CD4-positive, alpha-beta T cell treated with Interleukin-21 for 1 hour (primary cell): Measurements from ENCODE around the gene XPO5.

Experiments used
- DNase-seq: peaks from one replicate; pipeline ENCODE4 v3.0.0-alpha.2; 2020

The XPO5 gene

DNA sequence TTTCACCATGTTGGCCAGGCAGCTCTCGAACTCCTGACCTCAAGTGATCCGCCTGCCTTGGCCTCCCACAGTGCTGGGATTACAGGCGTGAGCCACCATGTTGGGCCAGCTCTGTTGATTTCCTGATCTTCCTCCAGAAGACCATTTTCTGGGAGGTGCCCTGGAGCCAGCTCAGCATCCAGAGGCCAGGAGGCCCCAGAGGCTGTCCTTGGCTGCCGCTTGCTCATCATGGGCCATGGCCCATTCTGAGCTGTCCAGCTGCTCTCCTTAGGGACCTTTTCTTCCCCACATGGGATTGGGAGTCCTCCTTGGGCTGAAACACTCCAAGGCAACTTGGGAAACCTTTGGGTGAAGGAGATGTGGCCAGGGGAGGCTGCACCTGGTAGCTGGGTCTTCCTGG, 81.1 kb downstream of the XPO5 start:
- DNase-seq = no peak

DNA sequence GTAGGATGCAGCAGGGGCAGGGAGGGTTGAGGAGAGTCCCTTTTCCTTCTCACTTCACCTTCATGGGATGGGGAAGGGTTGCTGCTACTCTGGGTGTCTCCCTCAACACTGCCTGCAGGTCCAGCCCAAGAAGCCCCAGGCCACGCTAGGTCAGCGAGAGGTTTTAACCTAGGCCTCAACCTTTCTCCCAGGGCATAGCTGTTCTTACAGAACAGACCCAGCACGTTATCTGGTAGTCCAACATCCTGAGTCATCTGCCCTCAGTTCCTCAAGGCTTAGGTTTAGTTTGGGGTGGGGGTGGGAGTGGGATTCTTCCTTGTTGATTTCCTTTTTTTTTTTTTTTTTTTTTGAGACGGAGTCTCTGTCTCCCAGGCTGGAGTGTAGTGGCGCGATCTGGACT, 81.5 kb downstream of the XPO5 start:
- DNase-seq = no peak

DNA sequence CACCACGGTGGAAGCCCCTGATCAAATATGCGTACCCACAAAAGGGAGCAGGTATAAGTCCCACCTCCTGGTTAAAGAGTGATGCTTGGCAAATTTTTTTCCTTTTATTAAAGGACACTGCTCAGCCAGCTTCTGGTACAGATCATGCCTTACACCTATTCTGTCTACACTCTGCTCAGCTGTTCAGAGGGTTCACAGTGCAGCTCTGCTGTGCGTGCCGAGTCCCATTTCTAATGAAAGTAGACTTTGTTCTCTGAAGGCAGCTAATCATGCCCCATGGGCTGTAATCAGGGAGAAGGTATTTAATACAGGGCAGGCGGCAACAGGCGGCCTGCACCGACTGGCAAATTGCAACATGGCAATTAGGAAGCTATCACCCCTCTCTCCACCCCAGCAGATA, 82.0 kb downstream of the XPO5 start:
- no peak for DNase-seq

DNA sequence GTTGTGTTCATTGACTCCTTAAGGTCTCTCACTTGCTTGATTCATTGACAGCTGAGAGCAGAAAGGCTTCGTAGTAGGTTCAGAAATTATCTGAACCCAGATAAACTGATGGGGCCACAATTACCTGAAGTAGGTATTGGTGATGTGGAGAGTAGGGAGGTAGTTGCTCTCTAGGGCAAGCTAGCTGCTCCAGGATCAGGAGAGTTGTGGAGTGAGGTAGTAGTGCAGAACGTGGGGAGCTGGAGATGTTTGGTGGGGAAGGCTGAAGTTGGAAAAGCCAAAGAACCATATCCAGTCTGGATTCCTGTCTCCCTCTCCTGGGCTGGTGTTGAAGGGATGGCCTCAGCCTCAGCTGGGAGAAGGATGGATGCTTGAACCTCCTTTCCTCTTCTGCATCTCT, 82.6 kb downstream of the XPO5 start:
- no peak for DNase-seq

DNA sequence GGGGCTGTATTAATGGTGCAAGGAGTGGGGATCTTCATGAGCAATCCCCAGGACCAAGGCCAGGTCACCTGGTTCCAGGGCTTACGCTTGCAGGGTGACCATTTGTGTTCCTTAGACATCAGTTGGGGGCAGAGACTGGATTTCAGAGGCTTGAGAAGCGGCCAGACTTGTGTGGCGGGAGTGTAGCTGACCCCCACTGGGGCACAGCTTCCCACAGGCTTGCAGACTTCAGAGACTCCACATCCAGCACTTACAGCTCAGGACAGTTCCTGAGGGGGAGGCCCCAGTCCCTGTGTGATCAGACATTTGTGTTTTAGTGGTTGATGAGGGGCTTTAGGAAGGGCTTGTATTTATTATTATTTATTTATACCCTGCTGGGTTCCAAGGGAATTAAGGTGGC, 83.2 kb downstream of the XPO5 start:
- no peak for DNase-seq

DNA sequence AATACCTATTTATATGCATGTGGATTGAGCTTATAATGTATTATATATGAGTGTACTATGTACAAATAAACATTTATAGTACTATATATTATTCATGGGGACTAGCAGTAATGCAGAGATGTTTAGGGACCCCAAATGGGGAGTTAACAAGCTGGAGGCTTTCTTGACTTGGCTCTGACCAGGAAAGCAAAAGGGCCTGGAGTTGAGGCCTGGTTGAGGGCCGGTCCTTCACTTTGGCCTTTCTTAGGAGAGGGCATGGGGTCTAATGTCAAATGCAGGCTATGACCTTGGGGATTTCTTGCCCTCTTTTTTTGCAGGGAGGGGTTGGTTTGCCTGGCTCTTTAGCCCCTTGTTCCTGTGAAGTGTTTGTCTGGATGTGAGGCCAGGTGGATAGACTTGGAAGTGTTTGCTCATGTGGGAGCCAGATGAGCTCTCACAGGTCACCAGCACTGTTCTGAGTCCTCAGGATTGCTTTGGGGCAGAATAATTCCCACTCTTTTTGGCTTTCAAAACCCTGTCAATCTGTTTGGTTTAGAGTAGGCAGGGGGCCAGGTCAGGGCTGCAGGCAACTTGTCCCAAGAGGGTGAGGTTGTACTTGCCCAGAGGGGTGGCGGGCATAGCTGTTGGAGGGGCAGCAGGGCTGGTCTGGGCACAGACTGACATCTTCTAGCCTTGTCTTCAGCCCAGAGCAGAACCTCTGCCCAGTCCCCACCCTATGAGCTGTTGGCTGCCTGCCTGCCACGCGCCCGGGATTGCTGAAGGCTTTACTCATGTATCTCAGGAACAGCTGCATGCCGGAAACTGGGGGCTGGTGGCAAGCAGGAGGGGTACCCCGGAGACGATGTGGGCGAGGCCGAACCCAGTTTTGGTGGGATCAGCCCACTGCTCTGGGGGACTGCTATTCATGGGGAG, 83.8 kb downstream of the XPO5 start:
- no peak for DNase-seq

DNA sequence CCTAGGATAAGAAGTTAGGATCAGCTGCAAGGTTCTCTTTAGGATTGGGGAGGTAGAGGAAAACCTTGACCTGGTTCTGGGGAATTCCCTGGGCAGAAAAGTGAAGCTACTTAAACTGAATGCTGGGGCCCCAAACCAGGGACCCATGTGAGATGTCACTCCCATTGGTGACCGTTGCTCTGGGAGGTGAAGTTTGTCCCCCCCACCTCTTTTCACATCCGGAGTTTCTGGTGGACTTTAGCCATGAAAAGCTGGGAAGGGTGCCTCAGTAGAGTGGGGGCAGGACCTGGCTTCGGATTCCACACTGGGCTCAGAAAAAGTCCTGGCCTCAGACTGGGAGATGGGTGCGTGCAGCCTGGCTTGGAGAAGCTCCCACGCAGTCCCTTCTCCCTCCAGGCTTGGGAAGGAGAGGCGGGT, 85.3 kb downstream of the XPO5 start:
- no peak for DNase-seq

DNA sequence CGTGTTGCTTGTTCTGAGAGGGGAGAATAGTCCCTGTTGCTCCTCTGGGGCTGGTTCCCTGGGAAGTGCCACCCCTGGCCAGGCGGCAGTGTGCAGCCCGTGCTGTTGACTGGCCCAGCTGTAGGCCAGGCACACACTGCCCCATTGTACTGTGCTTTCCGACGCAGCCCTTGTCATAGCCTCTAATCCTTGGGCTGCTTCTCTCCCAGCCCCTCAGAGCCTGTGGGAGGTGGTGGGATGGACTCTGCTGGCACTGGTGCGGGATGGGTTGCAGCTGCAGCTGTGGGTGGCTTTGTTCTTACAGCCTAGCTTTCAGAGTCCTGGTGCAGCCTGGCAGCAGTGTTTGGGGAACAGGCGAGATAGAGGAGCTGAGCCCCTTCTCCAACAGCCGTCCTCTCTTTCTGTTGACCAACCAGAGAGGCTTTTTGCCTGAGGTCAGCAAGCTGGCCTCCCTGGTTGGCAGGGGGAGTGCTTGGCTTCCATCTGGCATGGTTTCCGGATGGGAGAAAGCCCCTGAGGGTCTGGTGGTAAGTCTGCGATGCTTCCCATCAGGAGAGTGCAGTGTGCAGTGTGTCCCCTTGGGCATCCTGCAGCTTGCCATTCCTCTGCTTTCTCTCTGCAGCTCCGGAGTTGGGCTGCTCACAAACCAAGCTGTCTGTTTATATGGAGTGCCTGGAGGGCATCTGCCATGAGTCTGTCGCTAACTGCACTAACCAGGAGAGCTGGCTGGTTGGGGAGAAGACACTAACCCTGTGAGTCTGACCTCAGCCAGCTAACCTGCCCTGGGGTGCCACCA, 86.4 kb downstream of the XPO5 start:
- DNase-seq = no peak

DNA sequence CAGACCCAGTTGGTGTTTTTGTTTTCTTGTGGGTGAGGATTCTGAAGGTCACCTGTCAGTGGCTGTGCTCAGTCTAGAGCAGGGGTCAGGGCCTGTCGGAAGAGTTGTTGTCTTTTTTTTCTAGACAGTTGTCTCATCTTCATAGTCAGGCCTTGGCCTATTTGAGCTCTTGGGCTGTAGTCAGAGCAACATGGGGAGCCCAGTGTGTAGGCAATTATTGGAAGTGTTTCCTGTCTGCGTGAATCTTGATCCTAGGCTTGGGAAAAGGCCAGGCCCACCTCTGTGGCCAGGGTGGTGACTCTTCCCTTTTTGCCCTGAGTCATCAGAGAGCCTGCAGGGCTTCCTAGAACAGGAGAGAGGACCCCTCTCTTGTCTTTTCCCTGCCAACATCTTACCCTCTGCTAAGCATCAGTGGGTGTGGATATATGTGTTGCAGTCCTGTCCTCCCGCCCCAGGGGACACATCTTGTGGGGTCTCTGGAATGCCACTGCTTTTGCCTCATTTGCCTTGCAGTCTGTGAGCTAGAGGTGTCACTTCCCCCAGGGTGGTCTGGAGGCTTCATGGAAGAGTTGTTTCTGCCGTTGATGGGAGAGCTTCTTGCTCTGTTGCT, 87.1 kb downstream of the XPO5 start:
- DNase-seq = no peak

DNA sequence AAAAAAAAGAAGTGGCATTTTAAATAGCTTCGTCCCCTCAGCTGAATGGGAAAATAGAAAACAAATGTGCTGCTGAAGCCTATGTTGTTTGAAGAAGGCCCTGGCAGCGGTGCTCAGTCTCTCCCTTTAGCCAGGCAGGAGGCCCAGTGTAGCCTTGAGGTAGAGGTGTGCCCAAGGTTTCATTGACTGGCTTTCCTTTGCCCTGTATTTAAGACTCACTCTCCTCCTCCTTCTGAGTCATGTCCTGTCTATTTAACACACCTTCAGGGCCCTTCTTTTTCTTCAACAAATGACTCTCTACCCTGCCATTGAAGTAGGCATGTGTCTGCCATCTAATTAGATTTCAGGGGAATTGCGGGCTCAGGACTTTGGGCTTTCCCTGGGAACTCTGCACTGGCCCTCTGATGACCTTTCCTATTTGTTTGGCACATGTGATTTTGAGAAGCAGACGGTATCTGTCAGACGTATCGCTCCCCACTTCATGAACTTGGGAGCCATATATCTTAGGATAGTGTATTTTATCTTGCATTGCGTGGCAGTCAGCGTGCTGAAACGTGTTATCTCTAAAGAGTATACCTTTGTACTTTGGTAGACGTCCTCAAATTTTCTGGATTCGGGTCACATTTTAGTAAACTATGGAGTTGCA, 94.1 kb downstream of the XPO5 start:
- no peak for DNase-seq

DNA sequence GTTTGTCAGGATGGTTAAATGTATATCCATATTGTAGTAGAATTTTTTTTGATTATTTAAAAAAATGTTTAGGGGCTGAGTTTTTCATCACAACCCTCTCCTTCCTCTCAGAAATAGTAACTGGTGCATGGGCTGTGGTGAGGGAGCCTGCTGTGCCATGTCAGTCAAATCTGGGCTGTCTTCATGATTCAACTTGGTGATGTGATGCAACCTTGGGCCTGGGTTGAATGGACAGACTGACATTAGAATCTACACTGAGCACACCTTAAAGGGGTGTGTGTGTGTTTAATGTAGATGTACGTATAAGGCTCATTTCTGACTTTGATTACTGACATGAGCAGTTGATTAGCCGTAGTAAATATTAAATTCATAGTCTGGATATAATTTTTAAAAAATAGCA, 94.8 kb downstream of the XPO5 start:
- DNase-seq = no peak

DNA sequence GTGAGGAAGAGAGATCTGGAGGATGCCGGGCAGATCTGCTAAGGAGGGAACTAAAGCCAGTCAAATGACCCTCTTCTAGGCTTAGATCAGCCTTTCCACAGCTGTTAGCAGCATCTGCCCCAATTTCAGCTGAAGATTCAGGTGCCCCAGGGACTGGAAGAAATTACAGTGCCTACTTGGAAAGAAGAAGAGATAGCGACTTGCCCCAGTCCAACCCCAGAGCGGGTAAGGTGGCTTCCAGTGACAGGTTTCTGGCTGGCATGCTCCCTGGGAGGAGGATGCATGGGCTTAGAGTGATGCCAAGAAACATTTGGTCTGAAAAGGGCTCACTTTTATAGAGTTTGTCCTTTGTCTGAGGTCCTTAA, 97.8 kb downstream of the XPO5 start:
- peak; percentile 18 for DNase-seq

DNA sequence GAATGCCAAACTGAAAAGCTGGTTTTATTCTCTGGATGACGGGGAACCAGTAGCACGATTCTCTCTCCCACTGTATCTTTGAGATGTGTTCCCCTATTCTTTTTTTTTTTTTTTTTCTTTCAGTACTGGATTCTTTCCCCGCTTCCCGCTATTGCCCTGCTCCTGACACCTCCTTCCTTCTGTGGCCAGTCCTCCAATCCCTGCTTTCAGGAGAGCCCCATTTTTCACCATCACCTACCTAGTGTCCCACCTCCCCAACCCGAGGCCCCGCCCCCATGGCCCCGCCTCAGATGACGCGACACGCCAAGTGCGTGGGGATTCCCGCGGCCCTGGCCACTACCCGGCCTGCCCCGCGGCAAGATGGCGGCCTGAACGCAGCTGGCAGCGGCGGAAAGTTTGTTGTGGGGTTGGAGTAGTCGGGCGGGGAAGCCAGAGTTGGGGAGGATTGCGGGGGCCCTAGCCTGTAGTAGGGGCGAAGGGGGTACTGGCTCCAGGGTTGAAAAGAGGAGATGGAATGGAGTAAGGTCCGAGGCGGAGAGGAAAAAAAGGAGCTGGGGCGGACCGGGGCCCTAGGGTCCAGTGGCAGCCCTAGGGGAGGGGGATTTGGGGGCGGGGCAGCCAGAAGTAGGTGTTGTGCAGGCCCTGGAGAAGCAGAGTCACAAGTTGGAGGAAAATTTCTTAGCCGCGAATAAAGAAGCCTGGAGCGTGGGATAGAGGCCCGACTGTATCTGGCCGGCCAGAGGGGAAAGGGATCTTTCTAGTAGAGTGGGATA, 98.4 kb downstream of the XPO5 start, which contains the start of gene TJAP1:
TSS of gene TJAP1 (plus strand) at position 336 of the 773 bp plus-strand sequence. CDS start 21,432 bp downstream, outside the sequence.
- peak; percentile 96 for DNase-seq

DNA sequence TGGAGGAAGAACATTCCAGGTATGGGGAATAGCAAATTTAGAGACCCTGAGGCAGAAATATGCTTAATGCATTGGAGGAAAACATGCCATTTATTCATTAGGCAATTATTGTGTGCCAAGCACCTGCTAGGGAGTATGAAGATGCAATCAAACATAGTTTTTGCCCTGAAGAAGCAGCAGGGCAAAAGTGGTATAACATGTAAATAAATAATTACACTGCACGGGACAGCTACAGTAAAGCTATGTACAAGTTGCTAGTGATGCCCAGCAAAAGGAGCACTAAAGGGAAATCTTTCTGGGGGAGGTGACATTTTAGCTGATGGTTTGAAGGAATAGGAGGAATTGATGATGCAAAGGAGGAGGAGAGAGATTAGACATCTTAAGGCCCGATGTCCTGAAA, 99.1 kb downstream of the XPO5 start:
- DNase-seq = peak; percentile 17

DNA sequence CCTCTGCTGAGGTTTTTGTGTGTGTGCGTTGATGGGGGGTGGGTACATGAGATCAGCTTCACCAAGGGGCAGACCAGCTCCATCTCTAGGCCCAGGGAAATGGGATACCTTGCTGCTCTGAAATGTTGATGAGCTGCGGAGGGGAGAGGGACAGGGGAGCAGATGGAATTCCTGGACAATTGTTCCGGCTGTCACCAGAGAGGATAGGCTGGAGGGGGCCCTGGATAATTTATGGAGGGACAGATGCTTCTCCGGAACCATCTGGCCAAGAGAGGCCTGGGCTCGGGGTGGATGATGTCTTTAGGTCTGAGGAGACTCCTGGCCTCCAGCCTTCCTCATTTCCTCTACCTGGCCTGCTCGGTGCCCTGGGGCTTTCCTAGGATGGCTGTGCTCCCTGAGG, 100.3 kb downstream of the XPO5 start:
- DNase-seq = no peak

DNA sequence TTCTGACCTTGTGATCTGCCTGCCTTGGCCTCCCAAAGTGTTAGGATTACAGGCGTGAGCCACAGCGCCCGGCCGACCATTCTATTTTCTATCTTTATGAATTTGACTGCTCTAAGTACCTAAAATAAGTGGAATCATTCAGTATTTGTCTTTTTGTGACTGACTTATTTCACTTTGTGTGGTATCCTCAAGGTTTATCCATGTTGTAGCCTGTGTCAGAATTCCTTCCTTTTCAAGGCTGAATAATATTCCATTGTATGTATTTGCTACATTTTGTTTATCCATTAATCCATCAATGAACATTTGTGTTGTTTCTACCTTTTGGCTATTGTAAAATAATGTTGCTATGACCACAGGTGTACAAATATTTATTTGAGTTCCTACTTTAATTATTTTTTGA, 103.3 kb downstream of the XPO5 start:
- DNase-seq = no peak
